Fibroblast of villous mesenchyme (primary cell): Measurements from ENCODE around the gene TFIP11. TPM values are rescaled to one million over a fixed set of nuclear protein-coding genes. Genes with fewer than 3 reads are reported as not detected.
A peak's percentile ranks its signal among the peaks of the same experiment; 100 is the strongest.

Experiments
- DNase-seq: peaks from one replicate; pipeline ENCODE4 v3.0.0-alpha.2; 2010; ENCODE audit warnings: low read depth
- H3K4me3 ChIP-seq: 2 replicates; pipeline ENCODE4 v1.5.1; 2011; ENCODE audit warnings: low read depth, mild to moderate bottlenecking, low read length
- total RNA-seq: library from RNA; depleted of rRNA; stranded (reverse); fragments of >200 nt; gene quantifications from 2 replicates; pipeline ENCODE4 v1.2.3, GENCODE V29; 2012
- TF ChIP-seq, protein P1 (sequence below): IDR thresholded peaks from 2 replicates; pipeline ENCODE4 v1.5.1; 2012; ENCODE audit warnings: low read depth, mild to moderate bottlenecking, low read length; ENCODE audit not compliant: insufficient read depth

TFIP11 gene
- total RNA-seq, result 32.9 and 34.5 TPM in 2 replicates

DNA sequence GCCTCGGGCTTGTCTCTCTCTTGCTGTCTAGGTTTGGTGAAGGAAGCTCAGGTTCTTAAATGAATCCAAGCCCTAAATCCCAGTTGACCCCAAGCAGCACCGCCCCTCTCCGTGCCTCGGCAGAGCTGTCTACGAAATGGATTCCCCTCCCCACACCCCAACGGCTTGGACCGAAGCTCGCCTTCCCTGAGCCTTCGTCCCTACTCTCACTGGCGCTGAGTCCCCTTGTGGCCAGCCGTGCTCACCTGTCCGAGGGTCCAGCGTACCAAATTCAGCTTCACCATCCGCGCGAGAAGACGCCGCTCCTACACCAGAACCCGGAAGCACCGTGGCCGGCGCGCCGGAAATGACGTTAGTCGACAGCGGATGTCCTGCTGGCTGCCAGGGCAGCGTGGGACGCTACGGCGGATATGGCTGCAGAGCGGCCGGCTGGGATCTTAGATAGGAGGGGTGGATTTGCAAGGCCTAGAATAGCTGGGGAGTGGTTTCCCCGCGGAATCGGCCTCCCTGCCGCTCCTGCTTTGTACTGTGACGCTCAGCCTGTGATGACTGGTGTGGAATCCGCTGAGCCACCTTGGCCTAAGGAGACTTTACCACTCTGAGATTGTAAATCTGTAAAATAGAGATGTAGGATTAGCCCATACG is at the start of gene TFIP11:
TFIP11 (minus strand) TSS at position 325 of the 645 bp plus-strand sequence. CDS start 2,201 bp downstream, outside the sequence.
- peak; percentile 93 for DNase-seq
- TF ChIP-seq, protein P1, sequence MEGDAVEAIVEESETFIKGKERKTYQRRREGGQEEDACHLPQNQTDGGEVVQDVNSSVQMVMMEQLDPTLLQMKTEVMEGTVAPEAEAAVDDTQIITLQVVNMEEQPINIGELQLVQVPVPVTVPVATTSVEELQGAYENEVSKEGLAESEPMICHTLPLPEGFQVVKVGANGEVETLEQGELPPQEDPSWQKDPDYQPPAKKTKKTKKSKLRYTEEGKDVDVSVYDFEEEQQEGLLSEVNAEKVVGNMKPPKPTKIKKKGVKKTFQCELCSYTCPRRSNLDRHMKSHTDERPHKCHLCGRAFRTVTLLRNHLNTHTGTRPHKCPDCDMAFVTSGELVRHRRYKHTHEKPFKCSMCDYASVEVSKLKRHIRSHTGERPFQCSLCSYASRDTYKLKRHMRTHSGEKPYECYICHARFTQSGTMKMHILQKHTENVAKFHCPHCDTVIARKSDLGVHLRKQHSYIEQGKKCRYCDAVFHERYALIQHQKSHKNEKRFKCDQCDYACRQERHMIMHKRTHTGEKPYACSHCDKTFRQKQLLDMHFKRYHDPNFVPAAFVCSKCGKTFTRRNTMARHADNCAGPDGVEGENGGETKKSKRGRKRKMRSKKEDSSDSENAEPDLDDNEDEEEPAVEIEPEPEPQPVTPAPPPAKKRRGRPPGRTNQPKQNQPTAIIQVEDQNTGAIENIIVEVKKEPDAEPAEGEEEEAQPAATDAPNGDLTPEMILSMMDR, result no peak
- peak within 1 kb of the TSS; percentile 83 for H3K4me3 ChIP-seq

DNA sequence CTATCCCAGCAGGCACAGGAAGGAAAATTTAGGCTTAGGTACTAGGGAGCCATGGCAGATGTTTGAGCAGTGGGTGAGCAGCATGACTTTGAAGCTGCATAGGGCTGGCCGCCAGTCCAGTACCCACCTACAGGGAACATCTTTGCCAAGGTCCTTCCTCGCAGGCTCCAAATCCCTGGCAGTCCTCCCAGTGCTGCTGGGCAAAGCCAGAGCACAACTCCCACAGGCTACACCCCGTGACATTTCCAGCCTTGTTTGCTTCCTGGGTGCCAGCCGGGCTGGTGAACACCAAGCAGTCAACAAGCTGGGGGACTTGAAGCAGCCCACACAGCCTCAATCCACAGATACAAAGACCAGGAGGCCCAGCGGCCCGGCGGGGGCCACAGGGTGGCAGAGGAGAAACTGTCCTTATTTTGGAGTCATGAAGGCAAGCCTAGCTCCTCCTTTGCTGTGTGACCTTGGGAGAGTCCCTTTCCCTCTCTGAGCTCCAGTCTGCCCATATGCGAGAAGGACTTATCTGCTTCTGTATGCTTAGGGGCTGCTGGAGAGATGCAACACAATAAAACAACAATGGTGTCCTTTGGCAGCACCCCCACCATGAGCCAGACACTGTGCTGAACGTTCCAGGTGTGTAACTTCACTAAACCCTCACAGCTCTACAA is 49.6 kb upstream of the TFIP11 start:
- H3K4me3 ChIP-seq, result no peak overlapping the region
- no peak for DNase-seq
- TF ChIP-seq, protein P1, result no peak

DNA sequence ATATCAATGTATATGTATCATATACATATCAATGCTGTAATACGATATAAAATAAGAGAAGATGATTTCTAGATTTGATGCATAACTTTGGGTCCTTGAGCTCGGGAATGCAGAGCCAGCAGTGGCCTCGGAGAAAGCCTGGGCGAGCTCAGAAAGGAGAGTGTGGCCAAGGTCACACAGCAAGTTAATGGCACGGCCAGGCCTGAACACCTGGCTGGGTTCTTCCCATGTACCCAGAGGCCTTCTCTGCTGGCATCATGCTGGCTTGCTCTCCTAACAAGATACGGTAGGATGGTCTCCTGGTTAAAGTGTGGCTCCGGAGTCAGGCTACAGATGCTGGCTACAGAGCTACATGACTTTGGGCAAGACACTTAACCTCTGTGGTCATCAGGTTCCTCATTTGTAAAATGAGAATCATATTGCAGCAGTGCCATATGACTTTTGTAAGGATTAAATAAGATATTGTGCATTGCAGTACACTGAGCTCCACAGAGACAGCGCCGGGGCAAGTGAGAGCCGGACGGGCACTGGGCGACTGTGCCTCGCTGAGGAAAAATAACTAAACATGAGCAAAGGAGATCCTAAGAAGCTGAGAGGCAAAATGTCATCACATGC is 47.8 kb upstream of the TFIP11 start:
- no peak for DNase-seq
- TF ChIP-seq, protein P1, result no peak
- no peak overlapping the region for H3K4me3 ChIP-seq

DNA sequence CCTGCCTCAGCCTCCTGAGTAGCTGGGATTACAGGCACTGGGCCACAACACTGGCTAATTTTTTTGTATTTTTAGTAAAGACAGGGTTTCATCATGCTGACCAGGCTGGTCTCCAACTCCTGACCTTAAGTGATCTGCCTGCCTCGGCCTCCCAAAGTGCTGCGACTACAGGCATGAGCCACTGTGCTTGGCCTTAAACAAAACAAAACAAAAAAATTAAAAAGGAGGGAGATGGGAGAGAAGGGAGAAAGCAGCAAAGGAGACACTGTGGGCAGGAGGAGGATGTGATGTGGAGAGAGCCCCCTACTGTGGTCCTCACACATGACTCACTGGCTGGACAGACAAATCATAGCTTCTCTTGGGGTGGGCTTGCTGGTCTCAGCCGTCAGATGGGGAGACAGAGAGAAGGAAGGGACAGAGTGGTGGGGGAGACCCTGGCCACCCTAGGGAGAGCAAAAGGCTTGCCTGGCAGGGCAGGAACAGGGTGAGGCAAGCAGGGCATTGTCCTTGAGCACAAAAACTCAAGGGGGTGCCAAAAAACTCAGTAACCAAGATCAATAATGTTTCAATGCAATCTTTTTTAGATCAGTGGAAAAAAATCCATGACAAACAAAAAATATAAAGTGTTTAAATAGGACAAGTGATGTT is 46.1 kb upstream of the TFIP11 start:
- H3K4me3 ChIP-seq, result no peak overlapping the region
- TF ChIP-seq, protein P1, result no peak
- no peak for DNase-seq

- TF ChIP-seq, protein P1, result no peak
- H3K4me3 ChIP-seq, result no peak overlapping the region
- DNase-seq, result no peak
Observed at GRCh38 chr22:26556904-26557303, 44.6 kb upstream of the TFIP11 start.

GRCh38 chr22:26555478-26555877 is 43.2 kb upstream of the TFIP11 start:
- H3K4me3 ChIP-seq, result no peak overlapping the region
- TF ChIP-seq, protein P1, result no peak
- no peak for DNase-seq
